Measurements from ENCODE around the gene KRTAP10-1.

GRCh38 chr21:44572959-44573583 is 33.1 kb upstream of the KRTAP10-1 start:
- TF ChIP-seq CTCF (IDR thresholded peaks at IDR 0.05) (no peak), TCF7L2 (IDR thresholded peaks at IDR 0.05; ENCODE audit: low read depth, low read length) (no peak), POLR2AphosphoS5 (IDR thresholded peaks at IDR 0.05; ENCODE audit: low read depth, low read length) (no peak), REST (IDR thresholded peaks at IDR 0.05; ENCODE audit: insufficient read depth in 1 of 2, low read depth in 2 of 2, low read length in 1 of 2) (no peak), SIN3A (IDR thresholded peaks at IDR 0.05; ENCODE audit: borderline replicate concordance, insufficient read depth, low read depth, low read length) (no peak)
